Heart left ventricle (tissue), 13 donors: ENCODE data around the gene SYTL2.

ENCODE experiments used
- POLR2A ChIP-seq, 2 donors: fragments of 450-650 bp; IDR thresholded peaks; one replicate each; pipeline ENCODE4 v1.6.1; 2017; ENCODE audit warnings: antibody characterized with exemption in 2 of 2, mild to moderate bottlenecking in 2 of 2, moderate library complexity in 2 of 2
- TF ChIP-seq, protein P1 (sequence below), 12 donors: fragments of 200-600 bp; sonication (generic) in 4 of 12; IDR thresholded peaks; one replicate each; pipeline versions ENCODE4 v1.5.0 to v1.8.0; 2018 to 2022; ENCODE audit warnings: antibody characterized with exemption in 12 of 12, mild to moderate bottlenecking in 5 of 12
- donor health status: ischemic (EF 13 %, LVEDD 7.1; RV severe dilation, severe dysfunction).
- donor health status: DM: no; HTN: yes; CAD: no.
- donor health status: DM: no; HTN: no; CAD: no.
- donor health status: ischemic (EF 25% LVEDD 6.9; RV normal size, moderate dysfunction).
- donor health status: ischemic (EF 25% LVEDD 5.7; RV mildly dilated, moderate dysfunction).
- donor health status: ischemic (EF 35%, LVEDD 5.7; RV mildly dilated, moderate dysfunction).
- donor health status: nonischemic (EF 11% LVEDD 7.7; RV severe dilation, severe dysfunction).
- donor health status: DM: yes; HTN: yes; CAD: no.
- donor health status: PGD.
- donor health status: ischemic (EF 29% LVEDD 5.4; RV normal size, mild dysfunction).
- donor health status: nonischemic (EF 23%, LVEDD 6.1; RV moderate dilation, normal function).

DNA sequence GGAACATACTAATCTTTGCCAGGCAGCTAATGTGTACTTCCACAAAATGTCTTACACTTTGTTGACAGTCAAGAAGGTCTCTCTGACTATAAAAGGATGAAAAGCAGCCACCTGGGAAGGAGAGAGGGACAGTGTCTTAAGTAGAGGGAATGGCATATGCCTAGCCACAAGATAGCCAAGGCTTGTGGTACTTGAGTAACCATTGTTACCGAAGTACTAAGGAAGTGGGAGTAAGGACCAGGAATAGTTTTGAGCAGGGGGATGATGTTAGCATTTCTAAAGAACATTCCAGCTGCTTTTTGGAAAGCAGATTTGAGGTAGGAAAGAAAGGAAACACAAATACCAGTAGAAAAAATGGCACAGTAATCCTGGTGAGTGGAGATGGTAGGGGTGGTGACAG, 159.8 kb downstream of the SYTL2 start:
- TF ChIP-seq, protein P1, sequence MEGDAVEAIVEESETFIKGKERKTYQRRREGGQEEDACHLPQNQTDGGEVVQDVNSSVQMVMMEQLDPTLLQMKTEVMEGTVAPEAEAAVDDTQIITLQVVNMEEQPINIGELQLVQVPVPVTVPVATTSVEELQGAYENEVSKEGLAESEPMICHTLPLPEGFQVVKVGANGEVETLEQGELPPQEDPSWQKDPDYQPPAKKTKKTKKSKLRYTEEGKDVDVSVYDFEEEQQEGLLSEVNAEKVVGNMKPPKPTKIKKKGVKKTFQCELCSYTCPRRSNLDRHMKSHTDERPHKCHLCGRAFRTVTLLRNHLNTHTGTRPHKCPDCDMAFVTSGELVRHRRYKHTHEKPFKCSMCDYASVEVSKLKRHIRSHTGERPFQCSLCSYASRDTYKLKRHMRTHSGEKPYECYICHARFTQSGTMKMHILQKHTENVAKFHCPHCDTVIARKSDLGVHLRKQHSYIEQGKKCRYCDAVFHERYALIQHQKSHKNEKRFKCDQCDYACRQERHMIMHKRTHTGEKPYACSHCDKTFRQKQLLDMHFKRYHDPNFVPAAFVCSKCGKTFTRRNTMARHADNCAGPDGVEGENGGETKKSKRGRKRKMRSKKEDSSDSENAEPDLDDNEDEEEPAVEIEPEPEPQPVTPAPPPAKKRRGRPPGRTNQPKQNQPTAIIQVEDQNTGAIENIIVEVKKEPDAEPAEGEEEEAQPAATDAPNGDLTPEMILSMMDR (IDR thresholded peaks at IDR 0.05): no peak
- TF ChIP-seq POLR2A (IDR thresholded peaks at IDR 0.05): no peak
